OCI-LY1 (cell line): ENCODE measurements around the gene CREB3L1.

ENCODE experiments used
- H2AFZ ChIP-seq: fragments of 200-600 bp; sonication (generic), shearing (Covaris generic); 2 replicates; pipeline ENCODE4 v1.6.0; 2014; ENCODE audit warnings: antibody characterized with exemption, mild to moderate bottlenecking, low read length
- H3F3A ChIP-seq: fragments of 200-600 bp; sonication (generic), shearing (Covaris generic); 2 replicates; pipeline ENCODE4 v1.6.0; 2014; ENCODE audit warnings: mild to moderate bottlenecking, antibody characterized with exemption, low read length, moderate library complexity; ENCODE audit not compliant: insufficient read depth
- H3K27ac ChIP-seq: fragments of 200-600 bp; sonication (generic); 2 replicates; pipeline ENCODE4 v1.5.1; 2014; ENCODE audit warnings: low read length, mixed run types, mild to moderate bottlenecking, low read depth; ENCODE audit not compliant: poor library complexity, severe bottlenecking
- H3K27me3 ChIP-seq: fragments of 200-600 bp; sonication (generic); 2 replicates; pipeline ENCODE4 v1.6.0; 2014; ENCODE audit warnings: antibody characterized with exemption, mild to moderate bottlenecking, low read length, moderate library complexity; ENCODE audit not compliant: insufficient read depth
- H3K36me3 ChIP-seq: fragments of 200-600 bp; sonication (generic); 2 replicates; pipeline ENCODE4 v1.6.1; 2014; ENCODE audit warnings: mild to moderate bottlenecking, antibody characterized with exemption, low read length, moderate library complexity, mixed read lengths; ENCODE audit not compliant: insufficient read depth
- H3K4me1 ChIP-seq: fragments of 200-600 bp; sonication (generic); 2 replicates; pipeline ENCODE4 v1.5.1; 2014; ENCODE audit warnings: mild to moderate bottlenecking, low read length, moderate library complexity; ENCODE audit not compliant: insufficient read depth, severe bottlenecking
- H3K4me2 ChIP-seq: fragments of 200-600 bp; sonication (generic), shearing (Covaris generic); 2 replicates; pipeline ENCODE4 v1.6.1; 2014; ENCODE audit warnings: low read length
- H3K4me3 ChIP-seq: fragments of 200-600 bp; sonication (generic); 2 replicates; pipeline ENCODE4 v1.5.1; 2014; ENCODE audit warnings: low read length, low read depth, mild to moderate bottlenecking, mixed read lengths; ENCODE audit not compliant: poor library complexity, severe bottlenecking
- H3K79me2 ChIP-seq: fragments of 200-600 bp; shearing (Covaris generic); 2 replicates; pipeline ENCODE4 v1.6.1; 2016; ENCODE audit warnings: mixed run types, low read length, mixed read lengths; ENCODE audit not compliant: insufficient read depth
- H3K9ac ChIP-seq: fragments of 200-600 bp; sonication (generic), shearing (Covaris generic); 2 replicates; pipeline ENCODE4 v1.6.1; 2014; ENCODE audit warnings: mild to moderate bottlenecking, low read length, mixed read lengths
- H3K9me2 ChIP-seq: fragments of 200-600 bp; sonication (generic), shearing (Covaris generic); 2 replicates; pipeline ENCODE4 v1.6.1; 2014; ENCODE audit warnings: low read depth, mild to moderate bottlenecking, low read length, mixed read lengths
- H3K9me3 ChIP-seq: fragments of 200-600 bp; shearing (Covaris generic); 2 replicates; pipeline ENCODE4 v1.6.1; 2014; ENCODE audit warnings: low read length, mixed read lengths
- H4K20me1 ChIP-seq: fragments of 200-600 bp; sonication (generic), shearing (Covaris generic); 2 replicates; pipeline ENCODE4 v1.6.0; 2016; ENCODE audit warnings: mild to moderate bottlenecking, low read length; ENCODE audit not compliant: insufficient read depth
- CTCF ChIP-seq: fragments of 200-600 bp; sonication (generic), shearing (Covaris generic); IDR thresholded peaks from 2 replicates; pipeline ENCODE4 v1.5.1; 2017; ENCODE audit warnings: mild to moderate bottlenecking, antibody characterized with exemption, low read length, moderate library complexity, mixed read lengths
- EZH2 ChIP-seq: fragments of 200-600 bp; sonication (generic), shearing (Covaris generic); IDR thresholded peaks from 2 replicates; pipeline ENCODE4 v1.8.0; 2017; ENCODE audit warnings: borderline replicate concordance, mixed run types, mild to moderate bottlenecking, antibody characterized with exemption, low read length, moderate library complexity, mixed read lengths

Gene CREB3L1

GRCh38 chr11:46286789-46287188, 9.3 kb downstream of the CREB3L1 start:
- Histone ChIP-seq H2AFZ (no peak overlapping the region), H3K9ac (no peak overlapping the region), H3K36me3 (no peaks in the 10 kb centered on the region), H3F3A (no peaks in the 10 kb centered on the region), H3K4me2 (no peak overlapping the region), H3K4me3 (no peak overlapping the region), H3K9me3 (no peaks in the 10 kb centered on the region), H3K4me1 (no peaks in the 10 kb centered on the region), H3K9me2 (no peaks in the 10 kb centered on the region), H3K27ac (no peak overlapping the region), H3K79me2 (no peaks in the 10 kb centered on the region), H3K27me3 (peaks cover 6% of the 10 kb centered on the region; the same call in 1 of the 2 replicates), H4K20me1 (no peaks in the 10 kb centered on the region)
- TF ChIP-seq EZH2 (no peak), CTCF (no peak)

GRCh38 chr11:46288451-46288850, 11.0 kb downstream of the CREB3L1 start:
- Histone ChIP-seq H2AFZ (no peak overlapping the region), H3K4me1 (no peaks in the 10 kb centered on the region), H4K20me1 (no peaks in the 10 kb centered on the region), H3K27ac (no peak overlapping the region), H3K9me2 (no peaks in the 10 kb centered on the region), H3K4me3 (no peak overlapping the region), H3K27me3 (peaks cover 6% of the 10 kb centered on the region; the same call in 1 of the 2 replicates), H3F3A (no peaks in the 10 kb centered on the region), H3K4me2 (no peak overlapping the region), H3K79me2 (no peaks in the 10 kb centered on the region), H3K9ac (no peak overlapping the region), H3K36me3 (no peaks in the 10 kb centered on the region), H3K9me3 (no peaks in the 10 kb centered on the region)
- TF ChIP-seq EZH2 (no peak), CTCF (no peak)

DNA sequence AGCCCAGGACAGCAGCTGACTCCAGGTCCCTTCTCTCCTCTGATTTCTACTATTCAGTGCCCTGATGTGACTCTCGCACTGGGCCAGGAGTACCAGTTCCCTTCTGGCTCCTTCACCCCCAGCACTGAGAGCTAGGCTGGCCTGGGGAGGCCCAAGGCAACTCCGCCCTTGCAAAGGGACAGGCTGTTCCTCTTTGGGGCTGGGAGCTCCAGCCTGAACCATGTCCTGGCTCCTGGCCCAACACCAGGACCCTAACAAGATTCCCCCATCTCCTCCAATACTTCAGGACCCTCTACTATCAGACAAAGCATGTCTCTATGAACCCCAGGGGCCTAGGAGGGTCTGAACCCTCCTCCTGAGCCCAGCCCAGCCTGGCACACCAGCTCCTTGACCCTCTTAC, 12.5 kb downstream of the CREB3L1 start:
- Histone ChIP-seq H3K36me3 (no peaks in the 10 kb centered on the region), H3K27ac (no peak overlapping the region), H3K4me2 (no peak overlapping the region), H4K20me1 (no peaks in the 10 kb centered on the region), H3K27me3 (peaks cover 6% of the 10 kb centered on the region; the same call in 1 of the 2 replicates), H3K4me1 (no peaks in the 10 kb centered on the region), H3F3A (no peaks in the 10 kb centered on the region), H3K4me3 (no peak overlapping the region), H3K9me2 (no peaks in the 10 kb centered on the region), H3K9me3 (no peaks in the 10 kb centered on the region), H3K79me2 (no peaks in the 10 kb centered on the region), H3K9ac (no peak overlapping the region), H2AFZ (no peak overlapping the region)
- TF ChIP-seq EZH2 (no peak), CTCF (no peak)
